Endothelial cell of umbilical vein (primary cell): ENCODE data around the gene MYRIP. TPM values are rescaled to one million over a fixed set of nuclear protein-coding genes. Genes with fewer than 3 reads are reported as not detected.

Source experiments
- BruUV-seq: library from RNA; stranded (reverse); fragments of 400-500 nt; replicated peaks from 2 replicates; lab custom pipeline; 2021; lab: Mats Ljungman, UMichigan
- CTCF ChIA-PET: fragments of 300-600, 350-600 bp; sonication (Branson Sonifier 250); formaldehyde crosslinking; loops from one replicate; lab custom pipeline; 2021; ENCODE audit warnings: antibody characterized with exemption, inconsistent platforms; lab: Charles Lee
- POLR2A ChIA-PET: fragments of 300-600, 350-600 bp; sonication (Branson Sonifier 250); formaldehyde crosslinking; loops from one replicate; lab custom pipeline; 2021; ENCODE audit warnings: antibody characterized with exemption, inconsistent platforms; lab: Charles Lee
- DNase-seq: peaks from one replicate; pipeline ENCODE4 v3.0.0-alpha.2; 2011; ENCODE audit warnings: low read depth, low spot score
- FAIRE-seq: peaks from 2 replicates; lab custom pipeline; 2011; peaks lifted over from hg19 to GRCh38; lab: Jason Lieb, UNC
- H2AFZ ChIP-seq: 2 replicates; pipeline ENCODE4 v1.6.0; 2012; ENCODE audit warnings: low read depth, low read length, control low read depth, inconsistent platforms
- H3K27ac ChIP-seq: 2 replicates; pipeline ENCODE4 v1.5.1; 2011; ENCODE audit warnings: low read depth, mild to moderate bottlenecking, control low read depth, low read length, moderate library complexity; ENCODE audit not compliant: insufficient read depth
- H3K27me3 ChIP-seq, 2 experiments: 2 replicates each; pipeline versions ENCODE4 v1.6.0 to v1.6.1; 2011; ENCODE audit warnings: low read length in 2 of 2, mixed read lengths in 1 of 2; ENCODE audit not compliant: control insufficient read depth in 2 of 2, insufficient read depth in 2 of 2
- H3K36me3 ChIP-seq, 2 experiments: 2 replicates in 1 of 2; 3 replicates in 1 of 2; pipeline ENCODE4 v1.5.1; 2011; ENCODE audit warnings: low read length in 2 of 2, mild to moderate bottlenecking in 1 of 2, moderate library complexity in 1 of 2; ENCODE audit not compliant: control insufficient read depth in 2 of 2, insufficient read depth in 2 of 2; ENCODE audit errors: extremely low read depth in 1 of 2
- H3K4me1 ChIP-seq: 3 replicates; pipeline ENCODE4 v1.5.1; 2011; ENCODE audit warnings: mild to moderate bottlenecking, low read length; ENCODE audit not compliant: control insufficient read depth, insufficient read depth; ENCODE audit errors: extremely low read depth
- H3K4me2 ChIP-seq: 2 replicates; pipeline ENCODE4 v1.6.1; 2011; ENCODE audit warnings: low read length, control low read depth, mixed read lengths; ENCODE audit not compliant: insufficient read depth
- H3K4me3 ChIP-seq, 3 experiments: fragments of 200-600 bp in 1 of 3; sonication (generic), shearing (Covaris generic) in 1 of 3; replicated peaks in 1 of 3; 2 replicates each; pipeline ENCODE4 v1.5.1; 2011 to 2016; ENCODE audit warnings: control low read depth in 3 of 3, low read length in 3 of 3, mild to moderate bottlenecking in 2 of 3, inconsistent platforms in 1 of 3, low read depth in 1 of 3, moderate library complexity in 1 of 3; ENCODE audit not compliant: insufficient read depth in 1 of 3
- H3K79me2 ChIP-seq: 2 replicates; pipeline ENCODE4 v1.6.0; 2012; ENCODE audit warnings: low read length, inconsistent platforms; ENCODE audit not compliant: control insufficient read depth, insufficient read depth
- H3K9ac ChIP-seq: replicated peaks from 2 replicates; pipeline ENCODE3; 2011; ENCODE audit warnings: low read length, control low read depth; ENCODE audit not compliant: insufficient read depth; ENCODE audit errors: extremely low read depth
- H3K9me1 ChIP-seq: replicated peaks from 3 replicates; pipeline ENCODE4 v1.6.0; 2011; ENCODE audit warnings: mild to moderate bottlenecking, low read length; ENCODE audit not compliant: control insufficient read depth, insufficient read depth; ENCODE audit errors: extremely low read depth
- H3K9me3 ChIP-seq: replicated peaks from 2 replicates; pipeline ENCODE4 v1.5.1; 2012; ENCODE audit warnings: low read length, inconsistent platforms; ENCODE audit not compliant: control insufficient read depth, insufficient read depth
- H4K20me1 ChIP-seq: replicated peaks from 2 replicates; pipeline ENCODE3; 2011; ENCODE audit warnings: mild to moderate bottlenecking, low read length; ENCODE audit not compliant: control insufficient read depth, insufficient read depth; ENCODE audit errors: extremely low read depth
- CTCF ChIP-seq, 2 donors: IDR thresholded peaks; 1 replicate in 1 of 2; 2 replicates in 1 of 2; pipeline ENCODE4 v1.5.1; 2011; ENCODE audit warnings: low read length in 2 of 2, mild to moderate bottlenecking in 2 of 2, moderate library complexity in 2 of 2, control low read depth in 1 of 2, inconsistent platforms in 1 of 2, low read depth in 1 of 2; ENCODE audit not compliant: insufficient read depth in 1 of 2; ENCODE audit errors: extremely low read depth in 1 of 2
- FOS ChIP-seq: IDR thresholded peaks from 2 replicates; pipeline ENCODE4 v1.6.1; 2011; ENCODE audit warnings: mild to moderate bottlenecking, low read length, moderate library complexity, borderline replicate concordance; ENCODE audit not compliant: insufficient read depth
- POLR2A ChIP-seq: IDR thresholded peaks from 2 replicates; pipeline ENCODE4 v1.6.1; 2012; ENCODE audit warnings: low read depth, mild to moderate bottlenecking, control low read depth, low read length
- dilution Hi-C: fragments of 300-500 bp; cut with MboI; formaldehyde crosslinking; loops from one replicate; pipeline ENCODE4 v1.15.0; 2019; ENCODE audit warnings: low sequenced_read_pairs; ENCODE audit not compliant: extremely low pct_ligation_motif_present
- intact Hi-C: fragments of 100-400 bp; cut with micrococcal nuclease; formaldehyde crosslinking; loops from one replicate; pipeline ENCODE4 v1.10.0; 2022
- polyA plus RNA-seq, 4 experiments: library from polyadenylated mRNA; depleted of rRNA in 3 of 4; stranded (reverse) in 3 of 4; unstranded in 1 of 4; fragments of >200 nt; gene quantifications; 2 replicates each; pipeline versions ENCODE4 v1.2.1 to v1.2.3, GENCODE V29; 2011 to 2012; ENCODE audit warnings: missing spikeins in 1 of 4
- total RNA-seq: library from RNA; stranded (reverse); gene quantifications from 2 replicates; pipeline ENCODE4 v1.2.3, GENCODE V29; 2021

The MYRIP gene
- total and polyA plus RNA-seq, 2 donors (not counting 3 experiments of a cell fraction or from before 2014, with no cell fraction given) = 6.7 to 11.9 TPM

DNA sequence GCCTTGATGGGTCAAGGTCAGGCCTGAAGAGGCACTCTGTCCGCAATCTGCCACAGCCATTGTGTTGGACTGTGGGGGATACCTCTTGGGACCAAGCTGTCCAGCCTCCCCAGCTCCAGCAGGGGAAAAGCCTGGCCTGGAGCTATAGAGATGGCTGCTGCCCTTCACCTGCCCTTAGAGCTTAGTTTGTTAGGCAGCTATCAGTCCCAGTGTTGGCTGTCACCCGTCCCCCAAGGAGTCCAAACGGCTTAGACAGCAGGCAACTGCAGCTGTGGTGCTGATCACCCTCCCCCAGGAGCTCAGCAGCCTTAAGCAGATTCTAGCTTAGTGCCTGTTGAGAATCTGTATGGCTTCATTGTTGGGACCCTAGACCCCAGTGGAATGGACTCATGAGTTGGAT lies 180.3 kb downstream of the MYRIP start:
- no peaks in the 10 kb centered on the region for H3K79me2 ChIP-seq
- no peak overlapping the region for H3K9ac ChIP-seq
- no peaks in the 10 kb centered on the region for H3K9me1 ChIP-seq
- no peak overlapping the region for H3K4me2 ChIP-seq
- no peak overlapping the region for H2AFZ ChIP-seq
- dilution Hi-C loops (no loop called here), intact Hi-C loops (loop anchor here (1.0 to 2.0 kb wide), 8 partner anchors 177 to 541 kb away; no protein-coding TSS in a partner anchor)
- no peaks in the 10 kb centered on the region for H3K9me3 ChIP-seq
- no peaks in the 10 kb centered on the region for H3K27me3 ChIP-seq
- ChIA-PET POLR2A (interaction anchor here (0.6 kb wide), 1 partner anchor 234 kb away, joined by 3 read pairs; no protein-coding TSS in a partner anchor), CTCF (interaction anchor here (1.0 to 4.4 kb wide), 13 partner anchors 29 to 542 kb away, joined by 3 to 61 read pairs (median 5); no protein-coding TSS in a partner anchor)
- no peak overlapping the region for H3K4me3 ChIP-seq
- DNase-seq (no peak), FAIRE-seq (no peak)
- H3K4me1 ChIP-seq = no peaks in the 10 kb centered on the region
- no TSS peak for BruUV-seq
- H3K36me3 ChIP-seq = peaks cover 0 to 2% of the 10 kb centered on the region in 2 experiments
- no peak for TF ChIP-seq POLR2A
- H3K27ac ChIP-seq = no peak overlapping the region
- no peaks in the 10 kb centered on the region for H4K20me1 ChIP-seq

GRCh38 chr3:39990532-39990931 lies 181.1 kb downstream of the MYRIP start:
- no peaks in the 10 kb centered on the region for H3K79me2 ChIP-seq
- intact Hi-C loops = loop anchor here (1.0 to 2.0 kb wide), 8 partner anchors 178 to 542 kb away; no protein-coding TSS in a partner anchor
- no peaks in the 10 kb centered on the region for H4K20me1 ChIP-seq
- DNase-seq (peak; percentile 70), FAIRE-seq (peak; percentile 95)
- dilution Hi-C loops = no loop called here
- H3K4me1 ChIP-seq = no peaks in the 10 kb centered on the region
- H3K9ac ChIP-seq = no peak overlapping the region
- peaks cover 0 to 2% of the 10 kb centered on the region in 2 experiments for H3K36me3 ChIP-seq
- no peaks in the 10 kb centered on the region for H3K9me1 ChIP-seq
- H3K27me3 ChIP-seq = no peaks in the 10 kb centered on the region
- CTCF ChIA-PET = interaction anchor here (1.0 to 4.4 kb wide), 16 partner anchors 11 to 543 kb away, joined by 3 to 61 read pairs (median 5); no protein-coding TSS in a partner anchor
- H2AFZ ChIP-seq = no peak overlapping the region
- no TSS peak for BruUV-seq
- no peak for TF ChIP-seq FOS
- peak; percentile 34 to 36 for TF ChIP-seq CTCF (IDR thresholded peaks at IDR 0.05; ENCODE audit: extremely low read depth in 1 of 2, insufficient read depth in 1 of 2, low read depth in 1 of 2, low read length in 2 of 2)
- H3K9me3 ChIP-seq = no peaks in the 10 kb centered on the region
- POLR2A ChIA-PET = no interaction called here
- no peak overlapping the region for H3K4me3 ChIP-seq
- H3K27ac ChIP-seq = no peak overlapping the region
- H3K4me2 ChIP-seq = no peak overlapping the region
